Dedifferentiated amniotic fluid mesenchymal stem cell (primary cell): Measurements from ENCODE around the gene CAMK2G.

Experiments used
- DNase-seq: peaks from one replicate; pipeline ENCODE4 v3.0.0-alpha.2; 2016; ENCODE audit errors: extremely low spot score

Gene CAMK2G

GRCh38 chr10:73863039-73863817 lies 11.1 kb downstream of the CAMK2G start:
- DNase-seq = no peak

GRCh38 chr10:73862011-73862410 lies 12.3 kb downstream of the CAMK2G start:
- no peak for DNase-seq

GRCh38 chr10:73859784-73860491 lies 14.4 kb downstream of the CAMK2G start:
- no peak for DNase-seq

GRCh38 chr10:73859428-73859783 lies 14.9 kb downstream of the CAMK2G start:
- no peak for DNase-seq

GRCh38 chr10:73858750-73859427 lies 15.5 kb downstream of the CAMK2G start:
- no peak for DNase-seq

- DNase-seq = no peak
Measured at GRCh38 chr10:73858013-73858708, 16.2 kb downstream of the CAMK2G start.

GRCh38 chr10:73857446-73857845 lies 16.9 kb downstream of the CAMK2G start:
- no peak for DNase-seq

GRCh38 chr10:73856261-73856660 lies 18.1 kb downstream of the CAMK2G start:
- no peak for DNase-seq

GRCh38 chr10:73855413-73855812 lies 18.9 kb downstream of the CAMK2G start:
- DNase-seq = no peak

GRCh38 chr10:73854310-73854709 lies 20.0 kb downstream of the CAMK2G start:
- DNase-seq = no peak

- DNase-seq = no peak
Measured at GRCh38 chr10:73853196-73853595, 21.2 kb downstream of the CAMK2G start.

- peak; percentile 80 for DNase-seq
Measured at GRCh38 chr10:73850863-73851461, 23.4 kb downstream of the CAMK2G start.

GRCh38 chr10:73850211-73850610 lies 24.1 kb downstream of the CAMK2G start:
- DNase-seq = no peak

- peak; percentile 67 for DNase-seq
Measured at GRCh38 chr10:73848821-73849489, 25.4 kb downstream of the CAMK2G start.

GRCh38 chr10:73847031-73847430 lies 27.3 kb downstream of the CAMK2G start:
- no peak for DNase-seq

GRCh38 chr10:73843261-73843660 lies 31.1 kb downstream of the CAMK2G start:
- DNase-seq = no peak

- DNase-seq = no peak
Measured at GRCh38 chr10:73842349-73842748, 32.0 kb downstream of the CAMK2G start.

GRCh38 chr10:73841526-73842285 lies 32.6 kb downstream of the CAMK2G start:
- no peak for DNase-seq

- DNase-seq = no peak
Measured at GRCh38 chr10:73841061-73841421, 33.3 kb downstream of the CAMK2G start.

- DNase-seq = no peak
Measured at GRCh38 chr10:73840403-73841060, 33.8 kb downstream of the CAMK2G start.
